IMR-90 (cell line): ENCODE results near the gene STAB1. TPM values are rescaled to one million over a fixed set of nuclear protein-coding genes. Genes with fewer than 3 reads are reported as not detected.
A peak's percentile ranks its signal among the peaks of the same experiment; 100 is the strongest.

Experiments
- ATAC-seq: fragments of 200-7000 bp; cut with Tn5 transposase; 2 replicates; pipeline ENCODE4 v1.9.1; 2020; ENCODE audit warnings: low read depth, mild to moderate bottlenecking, moderate library complexity
- BruUV-seq: library from RNA; stranded (reverse); fragments of 400-500 nt; replicated peaks from 2 replicates; lab custom pipeline; 2021; lab: Mats Ljungman, UMichigan
- CTCF ChIA-PET: fragments of 300-600 bp; formaldehyde crosslinking; extraction: SDS; loops from one replicate; lab custom pipeline; 2021; ENCODE audit warnings: antibody characterized with exemption; lab: Yijun Ruan, JAX
- POLR2A ChIA-PET: fragments of 300-600 bp; sonication (Branson Sonifier 250); formaldehyde crosslinking; loops from one replicate; lab custom pipeline; 2022; ENCODE audit warnings: antibody characterized with exemption; ENCODE audit not compliant: unreplicated experiment; lab: Charles Lee
- DNase-seq: peaks from one replicate; pipeline ENCODE4 v3.0.0; 2013
- H2AFZ ChIP-seq: replicated peaks from 2 replicates; pipeline ENCODE3; 2013; ENCODE audit warnings: low read length, mild to moderate bottlenecking; ENCODE audit not compliant: poor library complexity
- H2AK5ac ChIP-seq: 2 replicates; pipeline ENCODE4 v1.6.1; 2013; ENCODE audit warnings: low read depth, low read length, inconsistent platforms
- H2AK9ac ChIP-seq: replicated peaks from 2 replicates; pipeline ENCODE3; 2013; ENCODE audit warnings: mild to moderate bottlenecking, low read depth, low read length, moderate library complexity; ENCODE audit not compliant: poor library complexity
- H2BK120ac ChIP-seq: 2 replicates; pipeline ENCODE4 v1.6.1; 2013; ENCODE audit warnings: low read depth, low read length, inconsistent platforms
- H2BK15ac ChIP-seq: 3 replicates; pipeline ENCODE4 v1.6.1; 2013; ENCODE audit warnings: low read depth, low read length, inconsistent platforms
- H2BK20ac ChIP-seq: 2 replicates; pipeline ENCODE4 v1.6.1; 2013; ENCODE audit warnings: low read depth, mild to moderate bottlenecking, inconsistent platforms, low read length, moderate library complexity
- H2BK5ac ChIP-seq: 2 replicates; pipeline ENCODE4 v1.6.1; 2013; ENCODE audit warnings: mild to moderate bottlenecking, low read depth, low read length, inconsistent platforms; ENCODE audit not compliant: poor library complexity, severe bottlenecking
- H3K14ac ChIP-seq: replicated peaks from 2 replicates; pipeline ENCODE4 v1.6.1; 2013; ENCODE audit warnings: low read depth, low read length, inconsistent platforms
- H3K18ac ChIP-seq: 2 replicates; pipeline ENCODE4 v1.6.1; 2013; ENCODE audit warnings: low read depth, low read length, control low read depth
- H3K23ac ChIP-seq: 2 replicates; pipeline ENCODE4 v1.6.1; 2013; ENCODE audit warnings: low read depth, low read length, inconsistent platforms
- H3K27ac ChIP-seq: 2 replicates; pipeline ENCODE4 v1.5.1; 2013; ENCODE audit warnings: mild to moderate bottlenecking, control low read depth, low read length; ENCODE audit not compliant: insufficient read depth
- H3K27me3 ChIP-seq: 2 replicates; pipeline ENCODE4 v1.6.1; 2013; ENCODE audit warnings: low read length; ENCODE audit not compliant: control insufficient read depth, insufficient read depth
- H3K36me3 ChIP-seq: 2 replicates; pipeline ENCODE4 v1.6.1; 2013; ENCODE audit warnings: low read length, mixed read lengths; ENCODE audit not compliant: control insufficient read depth, insufficient read depth
- H3K4ac ChIP-seq: 2 replicates; pipeline ENCODE4 v1.6.1; 2013; ENCODE audit warnings: low read depth, low read length, inconsistent platforms
- H3K4me1 ChIP-seq: 2 replicates; pipeline ENCODE4 v1.6.1; 2013; ENCODE audit warnings: low read length, mixed read lengths; ENCODE audit not compliant: control insufficient read depth, insufficient read depth
- H3K4me2 ChIP-seq: 2 replicates; pipeline ENCODE4 v1.6.1; 2013; ENCODE audit warnings: low read depth, mild to moderate bottlenecking, control low read depth, low read length, moderate library complexity
- H3K4me3 ChIP-seq: 2 replicates; pipeline ENCODE4 v1.5.1; 2013; ENCODE audit warnings: low read depth, mild to moderate bottlenecking, control low read depth, low read length, moderate library complexity; ENCODE audit not compliant: insufficient read depth
- H3K56ac ChIP-seq: 2 replicates; pipeline ENCODE4 v1.6.1; 2013; ENCODE audit warnings: low read length, inconsistent platforms; ENCODE audit not compliant: insufficient read depth; ENCODE audit errors: extremely low read depth
- H3K79me1 ChIP-seq, 2 experiments: 2 replicates each; pipeline ENCODE4 v1.6.1; 2013; ENCODE audit warnings: low read length in 2 of 2, inconsistent platforms in 1 of 2, low read depth in 1 of 2
- H3K9ac ChIP-seq: 2 replicates; pipeline ENCODE4 v1.6.1; 2013; ENCODE audit warnings: low read depth, low read length, control low read depth
- H3K9me1 ChIP-seq: 2 replicates; pipeline ENCODE4 v1.6.1; 2013; ENCODE audit warnings: low read length, inconsistent platforms; ENCODE audit not compliant: insufficient read depth
- H3K9me3 ChIP-seq: 2 replicates; pipeline ENCODE4 v1.6.1; 2013; ENCODE audit warnings: low read length; ENCODE audit not compliant: control insufficient read depth, insufficient read depth
- H4K20me1 ChIP-seq: 2 replicates; pipeline ENCODE4 v1.6.1; 2013; ENCODE audit warnings: low read length, inconsistent platforms; ENCODE audit not compliant: insufficient read depth
- H4K5ac ChIP-seq: 2 replicates; pipeline ENCODE4 v1.6.1; 2013; ENCODE audit warnings: mild to moderate bottlenecking, low read depth, low read length, control low read depth
- H4K8ac ChIP-seq, 2 experiments: 2 replicates each; pipeline ENCODE4 v1.6.1; 2013; ENCODE audit warnings: low read depth in 2 of 2, low read length in 2 of 2, control low read depth in 1 of 2, inconsistent platforms in 1 of 2
- H4K91ac ChIP-seq: 2 replicates; pipeline ENCODE4 v1.6.1; 2013; ENCODE audit warnings: low read depth, low read length, inconsistent platforms; ENCODE audit not compliant: insufficient read depth
- BHLHE40 ChIP-seq: fragments of 150-350 bp; IDR thresholded peaks from 2 replicates; pipeline ENCODE4 v1.6.1; 2016; ENCODE audit warnings: mild to moderate bottlenecking, low read depth, low read length
- CEBPB ChIP-seq: IDR thresholded peaks from 2 replicates; pipeline ENCODE4 v1.6.1; 2012; ENCODE audit warnings: low read depth, low read length, improper control_type of control experiment
- FOS ChIP-seq: fragments of 150-350 bp; IDR thresholded peaks from 2 replicates; pipeline ENCODE4 v1.6.1; 2016; ENCODE audit warnings: low read depth, low read length
- MAFK ChIP-seq: IDR thresholded peaks from 2 replicates; pipeline ENCODE4 v1.6.1; 2012; ENCODE audit warnings: low read depth, low read length, improper control_type of control experiment
- MAZ ChIP-seq: IDR thresholded peaks from 2 replicates; pipeline ENCODE4 v1.6.1; 2012; ENCODE audit warnings: low read depth, mild to moderate bottlenecking, low read length, improper control_type of control experiment, moderate library complexity, borderline replicate concordance
- MXI1 ChIP-seq: IDR thresholded peaks from 2 replicates; pipeline ENCODE4 v1.6.1; 2012; ENCODE audit warnings: low read depth, mild to moderate bottlenecking, low read length, moderate library complexity, borderline replicate concordance
- NFE2L2 ChIP-seq: fragments of 150-350 bp; IDR thresholded peaks from 2 replicates; pipeline ENCODE4 v1.6.1; 2016; ENCODE audit warnings: low read depth, mild to moderate bottlenecking, low read length
- RAD21 ChIP-seq: IDR thresholded peaks from 2 replicates; pipeline ENCODE4 v1.6.1; 2012; ENCODE audit warnings: low read length, improper control_type of control experiment
- RCOR1 ChIP-seq: IDR thresholded peaks from 2 replicates; pipeline ENCODE4 v1.6.1; 2012; ENCODE audit warnings: mild to moderate bottlenecking, low read length, improper control_type of control experiment; ENCODE audit not compliant: insufficient replicate concordance
- RFX5 ChIP-seq: IDR thresholded peaks from 2 replicates; pipeline ENCODE4 v1.8.0; 2012; ENCODE audit warnings: low read depth, mild to moderate bottlenecking, low read length, moderate library complexity
- SMC3 ChIP-seq: fragments of 150-350 bp; IDR thresholded peaks from 2 replicates; pipeline ENCODE4 v1.6.1; 2016; ENCODE audit warnings: low read depth, mild to moderate bottlenecking, antibody characterized with exemption, low read length, moderate library complexity
- WGBS, 2 experiments: methylation state at CpG; one replicate each; pipeline versions ENCODE4 v1.1.5 to v1.1.7; 2013; ENCODE audit warnings: missing lambda C conversion rate in 2 of 2; ENCODE audit not compliant: insufficient read length in 1 of 2; ENCODE audit errors: extremely low coverage in 2 of 2; 5-methylcytosine and 5-hydroxymethylcytosine counted together
- dilution Hi-C: fragments of 300-500 bp; cut with HindIII; formaldehyde crosslinking; loops from one replicate; pipeline ENCODE4 v1.14.3; 2018; ENCODE audit warnings: low sequenced_read_pairs; ENCODE audit not compliant: unreplicated experiment
- in situ Hi-C: fragments of 300-500 bp; cut with MboI; formaldehyde crosslinking; loops from 3 replicates; pipeline ENCODE4 v1.14.3; 2019; ENCODE audit warnings: low sequenced_read_pairs, inconsistent platforms, mixed read lengths
- intact Hi-C: fragments of 100-400 bp; cut with micrococcal nuclease; formaldehyde crosslinking; loops from 2 replicates; pipeline ENCODE4 v1.10.0; 2022
- polyA plus RNA-seq, 3 experiments: library from polyadenylated mRNA; depleted of rRNA; stranded (reverse); fragments of >200 nt; gene quantifications; 2 replicates each; pipeline ENCODE4 v1.2.3, GENCODE V29; 2012; ENCODE audit warnings: low replicate concordance in 1 of 3
- total RNA-seq: library from RNA; depleted of rRNA; stranded (reverse); fragments of >200 nt; gene quantifications from 2 replicates; pipeline ENCODE4 v1.2.3, GENCODE V29; 2012
- TF ChIP-seq, protein P1 (sequence below): fragments of 150-350 bp; IDR thresholded peaks from 2 replicates; pipeline ENCODE4 v1.6.1; 2017; ENCODE audit warnings: mild to moderate bottlenecking, antibody characterized with exemption, low read length, low read depth
- TF ChIP-seq, protein P2 (sequence below): conservative IDR thresholded peaks from 2 replicates; pipeline ENCODE4 v1.5.1; 2012; ENCODE audit warnings: mild to moderate bottlenecking, low read depth, low read length, improper control_type of control experiment
- TF ChIP-seq, protein P3 (sequence below): fragments of 150-350 bp; IDR thresholded peaks from 2 replicates; pipeline ENCODE4 v1.6.1; 2016; ENCODE audit warnings: low read depth, mild to moderate bottlenecking, low read length, moderate library complexity, borderline replicate concordance

Gene STAB1
- total and polyA plus RNA-seq, 2 of the 4 experiments (the other 2 are of a cell fraction) = not detected

DNA sequence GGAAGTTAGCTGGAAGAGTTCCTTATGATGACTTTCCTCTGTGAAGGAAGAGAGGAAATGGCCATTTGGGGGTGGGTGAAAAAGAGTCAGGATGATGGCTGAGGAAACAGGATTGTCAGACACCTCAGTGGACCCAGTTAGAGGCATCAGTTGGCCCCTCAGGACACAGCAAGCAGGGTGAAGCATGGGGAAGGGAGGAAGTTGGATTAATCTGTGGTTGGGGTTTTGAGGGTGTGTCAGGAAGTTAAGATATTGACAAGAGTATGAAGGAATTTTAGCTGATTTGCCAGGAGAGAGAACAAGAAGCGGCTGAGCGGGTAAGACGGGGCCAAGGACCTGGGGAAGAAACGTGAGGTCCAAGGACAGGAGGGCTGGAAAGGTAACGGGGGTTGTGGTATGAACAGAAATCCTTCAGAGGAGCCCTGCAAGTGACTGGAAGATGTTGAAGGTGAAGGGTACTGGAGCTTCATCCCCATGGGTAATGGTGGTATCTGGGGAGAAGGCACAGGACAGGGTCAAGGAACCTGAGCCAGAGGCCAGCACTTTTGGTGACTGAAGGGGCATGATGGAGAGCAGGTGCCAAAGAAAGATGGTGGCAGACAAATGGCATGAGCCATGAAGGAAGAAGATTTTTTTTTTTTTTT, 44.0 kb downstream of the STAB1 start:
- Histone ChIP-seq H3K27ac (no peak overlapping the region), H3K27me3 (no peaks in the 10 kb centered on the region), H3K23ac (no peak overlapping the region), H2BK20ac (no peak overlapping the region), H2BK15ac (no peak overlapping the region), H2BK5ac (no peak overlapping the region), H3K9me1 (peaks cover 22% of the 10 kb centered on the region), H4K20me1 (peaks cover 26% of the 10 kb centered on the region), H3K36me3 (peaks cover 8% of the 10 kb centered on the region), H4K91ac (no peak overlapping the region), H3K14ac (no peak overlapping the region), H3K9ac (no peak overlapping the region), H3K56ac (no peak overlapping the region), H2AK5ac (no peak overlapping the region; the same call in 1 of the 2 replicates), H3K18ac (no peak overlapping the region), H3K4me3 (no peak overlapping the region), H3K4me2 (no peak overlapping the region), H3K4ac (no peak overlapping the region), H2AK9ac (peak overlapping the region; percentile 21), H3K79me1 (peaks cover 25 to 75% of the 10 kb centered on the region in 2 experiments), H2AFZ (no peak overlapping the region), H3K4me1 (peaks cover 15% of the 10 kb centered on the region), H4K8ac (no peak overlapping the region), H2BK120ac (no peak overlapping the region), H3K9me3 (no peaks in the 10 kb centered on the region), H4K5ac (no peak overlapping the region)
- DNase-seq (no peak), ATAC-seq (no peak)
- in situ Hi-C loops (no loop called here), dilution Hi-C loops (no loop called here), intact Hi-C loops (no loop called here)
- no TSS peak for BruUV-seq
- ChIA-PET POLR2A (no interaction called here), CTCF (no interaction called here)
- WGBS, 2 experiments = 89% methylated on average over 5 of the region's 5 CpGs; no CpG with 5 or more reads in 1 of the 2 experiments
- TF ChIP-seq FOS = no peak
- no peak for TF ChIP-seq MAZ
- TF ChIP-seq, protein P1, sequence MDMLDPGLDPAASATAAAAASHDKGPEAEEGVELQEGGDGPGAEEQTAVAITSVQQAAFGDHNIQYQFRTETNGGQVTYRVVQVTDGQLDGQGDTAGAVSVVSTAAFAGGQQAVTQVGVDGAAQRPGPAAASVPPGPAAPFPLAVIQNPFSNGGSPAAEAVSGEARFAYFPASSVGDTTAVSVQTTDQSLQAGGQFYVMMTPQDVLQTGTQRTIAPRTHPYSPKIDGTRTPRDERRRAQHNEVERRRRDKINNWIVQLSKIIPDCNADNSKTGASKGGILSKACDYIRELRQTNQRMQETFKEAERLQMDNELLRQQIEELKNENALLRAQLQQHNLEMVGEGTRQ = no peak
- no peak for TF ChIP-seq RFX5
- no peak for TF ChIP-seq SMC3
- TF ChIP-seq, protein P2, sequence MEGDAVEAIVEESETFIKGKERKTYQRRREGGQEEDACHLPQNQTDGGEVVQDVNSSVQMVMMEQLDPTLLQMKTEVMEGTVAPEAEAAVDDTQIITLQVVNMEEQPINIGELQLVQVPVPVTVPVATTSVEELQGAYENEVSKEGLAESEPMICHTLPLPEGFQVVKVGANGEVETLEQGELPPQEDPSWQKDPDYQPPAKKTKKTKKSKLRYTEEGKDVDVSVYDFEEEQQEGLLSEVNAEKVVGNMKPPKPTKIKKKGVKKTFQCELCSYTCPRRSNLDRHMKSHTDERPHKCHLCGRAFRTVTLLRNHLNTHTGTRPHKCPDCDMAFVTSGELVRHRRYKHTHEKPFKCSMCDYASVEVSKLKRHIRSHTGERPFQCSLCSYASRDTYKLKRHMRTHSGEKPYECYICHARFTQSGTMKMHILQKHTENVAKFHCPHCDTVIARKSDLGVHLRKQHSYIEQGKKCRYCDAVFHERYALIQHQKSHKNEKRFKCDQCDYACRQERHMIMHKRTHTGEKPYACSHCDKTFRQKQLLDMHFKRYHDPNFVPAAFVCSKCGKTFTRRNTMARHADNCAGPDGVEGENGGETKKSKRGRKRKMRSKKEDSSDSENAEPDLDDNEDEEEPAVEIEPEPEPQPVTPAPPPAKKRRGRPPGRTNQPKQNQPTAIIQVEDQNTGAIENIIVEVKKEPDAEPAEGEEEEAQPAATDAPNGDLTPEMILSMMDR = no peak
- TF ChIP-seq RCOR1 = no peak
- no peak for TF ChIP-seq CEBPB
- no peak for TF ChIP-seq MAFK
- TF ChIP-seq BHLHE40 = no peak
- no peak for TF ChIP-seq NFE2L2
- no peak for TF ChIP-seq MXI1
- TF ChIP-seq RAD21 = no peak
- TF ChIP-seq, protein P3, sequence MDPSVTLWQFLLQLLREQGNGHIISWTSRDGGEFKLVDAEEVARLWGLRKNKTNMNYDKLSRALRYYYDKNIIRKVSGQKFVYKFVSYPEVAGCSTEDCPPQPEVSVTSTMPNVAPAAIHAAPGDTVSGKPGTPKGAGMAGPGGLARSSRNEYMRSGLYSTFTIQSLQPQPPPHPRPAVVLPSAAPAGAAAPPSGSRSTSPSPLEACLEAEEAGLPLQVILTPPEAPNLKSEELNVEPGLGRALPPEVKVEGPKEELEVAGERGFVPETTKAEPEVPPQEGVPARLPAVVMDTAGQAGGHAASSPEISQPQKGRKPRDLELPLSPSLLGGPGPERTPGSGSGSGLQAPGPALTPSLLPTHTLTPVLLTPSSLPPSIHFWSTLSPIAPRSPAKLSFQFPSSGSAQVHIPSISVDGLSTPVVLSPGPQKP = no peak
